Measurements from ENCODE around the gene OR10V1.
"Not testable (repeated sequence)": the region's sequence is repeated elsewhere in the genome, so short reads cannot be mapped to it uniquely, and the experiment has no call there.

The OR10V1 gene

DNA sequence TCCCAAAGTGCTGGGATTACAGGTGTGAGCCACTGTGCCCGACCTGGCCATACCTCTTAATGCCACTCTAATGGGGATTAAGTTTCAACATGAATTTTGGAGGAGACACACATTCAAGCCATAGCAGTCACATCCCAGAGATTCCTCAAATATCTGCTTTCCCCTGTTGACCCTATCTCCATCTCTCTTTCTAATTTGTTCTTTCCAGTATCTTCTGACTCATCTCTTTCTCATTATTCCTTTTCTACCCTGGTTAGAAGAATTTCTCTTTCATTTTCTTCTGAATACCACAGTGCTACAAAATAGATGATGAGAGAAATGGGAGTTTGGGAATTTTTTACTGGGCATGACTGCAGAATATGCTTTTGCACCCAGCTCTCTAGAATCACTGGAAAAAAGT, 5.1 kb downstream of the OR10V1 start:
- DNase-seq (ENCODE audit: low spot score), result no peak

DNA sequence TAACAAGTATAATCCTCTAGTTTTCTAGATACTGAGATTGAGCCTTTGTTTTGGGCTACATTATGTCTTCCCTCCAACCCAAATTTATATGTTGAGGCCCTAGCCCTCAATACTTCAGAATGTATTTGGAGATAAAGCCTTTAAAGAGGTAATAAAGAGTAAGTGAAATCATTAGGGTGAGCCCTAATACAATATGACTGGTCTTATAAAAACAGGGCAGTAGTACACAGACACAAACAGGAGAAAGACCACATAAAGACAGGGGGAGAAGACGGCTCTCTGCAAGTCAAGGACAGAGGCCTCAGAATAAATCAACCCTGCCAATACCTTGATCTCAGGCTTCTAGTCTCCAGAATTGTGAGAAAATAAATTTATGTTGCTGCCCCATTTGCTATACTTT, 6.3 kb downstream of the OR10V1 start:
- DNase-seq (ENCODE audit: low spot score), result no peak

- no peak for DNase-seq (ENCODE audit: low spot score)
Observed at GRCh38 chr11:59706518-59707285, 6.9 kb downstream of the OR10V1 start.

- DNase-seq (ENCODE audit: low spot score), result no peak
Observed at GRCh38 chr11:59705294-59705693, 8.4 kb downstream of the OR10V1 start.

GRCh38 chr11:59703515-59703914, 10.1 kb downstream of the OR10V1 start:
- not testable (repeated sequence) for DNase-seq (ENCODE audit: low spot score)

DNA sequence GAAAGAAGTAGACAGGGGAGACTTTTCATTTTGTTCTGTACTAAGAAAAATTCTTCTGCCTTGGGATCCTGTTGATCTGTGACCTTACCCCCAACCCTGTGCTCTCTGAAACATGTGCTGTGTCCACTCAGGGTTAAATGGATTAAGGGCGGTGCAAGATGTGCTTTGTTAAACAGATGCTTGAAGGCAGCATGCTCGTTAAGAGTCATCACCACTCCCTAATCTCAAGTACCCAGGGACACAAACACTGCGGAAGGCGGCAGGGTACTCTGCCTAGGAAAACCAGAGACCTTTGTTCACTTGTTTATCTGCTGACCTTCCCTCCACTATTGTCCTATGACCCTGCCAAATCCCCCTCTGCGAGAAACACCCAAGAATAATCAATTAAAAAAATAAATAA, 13.5 kb downstream of the OR10V1 start:
- DNase-seq (ENCODE audit: low spot score), result not testable (repeated sequence)

GRCh38 chr11:59698506-59698905, 15.1 kb downstream of the OR10V1 start:
- DNase-seq (ENCODE audit: low spot score), result no peak

DNA sequence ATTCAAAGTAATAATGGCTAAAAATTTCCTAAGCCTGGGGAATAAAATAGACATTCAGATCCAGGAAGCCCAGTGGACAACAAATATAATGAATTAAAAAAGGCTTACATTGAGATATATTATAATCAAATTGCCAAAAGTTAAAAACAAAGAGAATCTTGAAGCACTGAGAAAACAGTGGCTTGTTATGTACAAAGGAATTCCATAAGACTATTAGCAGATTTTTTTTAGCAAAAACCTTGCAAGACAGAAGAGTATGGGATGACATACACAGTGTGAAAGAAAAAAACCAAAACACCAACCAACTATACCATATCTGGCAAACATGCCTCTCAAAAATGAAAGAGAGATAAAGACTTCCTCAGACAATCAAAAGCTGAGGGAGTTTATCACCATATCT, 20.7 kb downstream of the OR10V1 start:
- DNase-seq (ENCODE audit: low spot score), result no peak

DNA sequence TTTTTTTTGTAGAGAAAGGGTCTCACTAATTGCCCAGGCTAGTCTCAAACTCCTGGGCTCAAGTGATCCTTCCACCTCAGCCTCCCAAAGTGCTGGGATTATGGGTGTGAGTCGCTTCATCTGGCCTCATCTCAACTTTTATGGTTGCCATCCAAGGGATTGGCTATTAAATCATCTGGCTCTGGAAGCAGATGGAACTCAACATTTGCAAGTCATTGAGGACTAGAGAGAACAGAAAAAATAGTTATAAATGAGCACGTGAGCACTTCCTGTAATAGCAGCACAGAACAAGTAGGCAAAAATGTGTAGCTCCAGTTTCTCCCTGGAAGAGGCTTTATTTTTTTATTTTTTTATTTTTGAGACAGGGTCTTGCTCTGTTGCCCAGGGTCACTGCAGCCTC, 22.5 kb downstream of the OR10V1 start:
- no peak for DNase-seq (ENCODE audit: low spot score)

DNA sequence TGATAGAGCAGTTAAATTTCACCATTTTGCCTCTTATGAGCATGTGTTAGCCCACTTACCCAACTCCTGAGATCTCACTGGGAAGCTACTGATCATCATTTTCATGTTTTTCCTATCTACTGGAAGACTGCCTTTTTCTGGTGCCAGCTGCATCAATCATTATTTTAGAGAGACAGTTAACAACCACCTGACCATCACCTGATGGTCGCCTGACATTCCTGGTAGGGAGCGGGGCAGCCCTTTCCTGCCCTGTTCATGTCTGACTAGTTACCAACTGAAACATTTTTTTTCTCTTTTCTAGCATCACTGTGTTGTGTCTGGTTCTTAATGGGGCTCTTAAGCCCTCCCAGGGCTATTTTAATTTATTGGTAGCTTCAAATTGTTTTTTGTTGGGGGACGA, 24.6 kb downstream of the OR10V1 start:
- DNase-seq (ENCODE audit: low spot score), result no peak

DNA sequence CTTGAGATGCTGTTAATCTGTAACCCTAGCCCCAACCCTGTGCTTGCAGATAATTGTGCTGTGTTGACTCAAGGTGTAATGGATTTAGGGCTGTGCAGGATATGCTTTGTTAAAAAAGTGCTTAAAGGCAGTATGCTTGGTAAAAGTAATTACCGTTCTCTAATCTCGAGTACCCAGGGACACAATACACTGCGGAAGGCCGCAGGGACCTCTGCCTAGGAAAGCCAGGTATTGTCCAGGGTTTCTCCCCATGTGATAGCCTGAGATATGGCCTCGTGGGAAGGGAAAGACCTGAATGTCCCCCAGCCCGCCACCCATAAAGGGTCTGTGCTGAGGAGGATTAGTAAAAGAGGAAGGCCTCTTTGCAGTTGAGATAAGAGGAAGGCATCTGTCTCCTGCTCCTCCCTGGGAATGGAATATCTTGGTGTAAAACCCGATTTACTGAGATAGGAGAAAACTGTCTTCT, 32.4 kb downstream of the OR10V1 start:
- not testable (repeated sequence) for DNase-seq (ENCODE audit: low spot score)

DNA sequence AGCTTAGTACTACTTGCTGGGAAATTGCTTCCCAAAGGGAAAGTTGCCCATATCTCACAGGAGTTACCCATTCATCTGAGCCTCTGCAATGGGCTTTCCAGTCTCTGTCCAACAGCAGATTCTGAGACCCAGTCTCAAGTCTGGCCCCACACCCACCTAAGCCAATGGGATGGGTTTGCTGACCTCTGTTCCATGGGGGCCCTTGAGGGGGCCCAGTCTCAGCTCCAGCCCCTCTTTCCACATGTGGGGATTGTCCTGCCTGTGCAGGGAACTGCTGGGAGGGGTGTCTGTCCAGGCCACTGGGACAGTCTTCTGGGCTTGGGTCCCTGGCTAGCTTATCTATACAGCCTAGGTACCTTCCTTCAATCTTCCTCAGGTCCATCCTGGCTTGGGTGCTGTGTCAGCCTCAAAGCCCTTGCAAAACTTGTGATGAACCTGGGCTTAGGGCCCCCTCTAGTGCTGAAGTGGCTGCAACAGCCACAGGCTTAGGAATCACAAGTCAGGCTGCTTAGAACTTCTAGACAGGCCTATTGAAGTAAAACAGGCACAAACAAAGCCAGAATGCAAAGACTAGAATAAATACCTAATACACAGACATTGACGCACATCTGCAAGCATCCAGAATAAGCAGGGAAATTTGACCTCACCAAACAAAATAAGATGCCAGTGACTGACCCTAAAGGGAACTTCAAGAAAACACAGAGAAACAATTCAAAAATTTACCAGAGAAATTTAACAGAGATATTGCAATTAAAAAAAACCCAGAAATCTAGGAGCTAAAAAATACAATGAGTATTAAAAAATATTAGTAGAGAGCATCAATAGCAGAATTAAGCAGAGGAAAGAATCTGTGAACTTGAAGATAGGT, 33.1 kb downstream of the OR10V1 start:
- DNase-seq (ENCODE audit: low spot score), result peak; percentile 60

DNA sequence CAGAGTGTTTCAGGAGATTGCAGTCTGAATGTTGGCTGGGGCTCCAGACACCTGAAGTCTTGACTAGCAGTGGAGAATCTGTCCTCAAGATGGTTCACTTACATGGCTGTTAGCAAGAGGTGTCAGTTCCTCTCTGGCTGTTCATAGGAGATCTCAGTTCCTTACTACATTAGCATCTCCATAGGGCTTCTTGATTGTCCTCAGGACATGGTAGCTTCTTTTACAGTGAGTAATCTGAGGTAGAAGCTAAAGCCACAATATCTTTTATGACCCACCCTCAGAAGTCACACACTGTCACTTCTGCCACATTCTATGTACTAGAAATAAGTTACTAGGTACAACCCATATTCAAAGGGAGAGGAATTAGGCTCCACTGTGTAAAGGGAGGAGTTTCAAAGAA, 34.3 kb downstream of the OR10V1 start:
- no peak for DNase-seq (ENCODE audit: low spot score)

DNA sequence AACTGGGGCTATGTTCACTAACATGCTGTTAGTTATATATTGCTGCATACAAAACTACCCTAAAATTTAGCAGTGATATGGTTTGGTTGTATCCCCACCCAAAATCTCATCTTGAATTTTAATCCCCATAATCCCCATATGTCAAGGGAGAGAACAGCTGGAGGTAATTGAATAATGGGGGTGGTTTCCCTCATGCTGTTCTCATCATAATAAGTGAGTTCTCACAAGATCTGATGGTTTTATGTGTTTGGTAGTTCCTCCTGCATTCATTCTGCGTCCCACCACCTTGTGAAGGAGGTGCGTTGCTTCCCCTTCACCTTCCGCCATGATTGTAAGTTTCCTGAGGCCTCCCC, 34.9 kb downstream of the OR10V1 start:
- DNase-seq (ENCODE audit: low spot score), result no peak

DNA sequence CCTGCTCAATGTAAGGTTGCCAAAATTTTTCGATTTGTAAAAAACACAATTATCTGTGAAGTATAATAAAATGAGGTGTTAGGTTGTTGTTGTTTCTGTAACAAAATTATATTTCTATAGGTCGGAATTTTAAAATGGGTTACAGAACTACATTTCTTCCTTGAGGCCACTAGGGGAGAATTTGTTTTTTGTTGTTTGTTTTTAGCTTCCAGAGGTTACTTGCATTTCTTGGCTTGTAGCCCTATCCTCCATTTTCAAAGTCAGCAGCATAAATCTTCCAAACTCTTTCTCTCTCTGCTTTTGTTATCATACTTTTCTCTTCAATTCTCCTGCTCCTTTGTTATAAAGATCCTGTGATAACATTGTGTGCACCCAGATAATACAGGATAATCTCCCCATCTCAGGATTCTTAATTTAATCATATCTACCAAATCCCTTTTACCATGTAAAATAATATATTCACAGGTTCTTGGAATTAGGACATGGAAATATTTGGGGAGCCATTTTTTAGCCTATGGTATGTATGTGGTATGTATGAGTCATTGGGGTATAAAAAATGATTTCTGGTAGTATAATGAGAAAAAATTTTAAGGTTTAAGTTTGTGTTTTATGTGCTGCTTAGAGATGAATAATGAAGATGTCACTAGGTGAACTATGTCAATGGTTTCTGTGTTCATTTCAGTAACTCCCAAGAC, 35.4 kb downstream of the OR10V1 start:
- DNase-seq (ENCODE audit: low spot score), result no peak

DNA sequence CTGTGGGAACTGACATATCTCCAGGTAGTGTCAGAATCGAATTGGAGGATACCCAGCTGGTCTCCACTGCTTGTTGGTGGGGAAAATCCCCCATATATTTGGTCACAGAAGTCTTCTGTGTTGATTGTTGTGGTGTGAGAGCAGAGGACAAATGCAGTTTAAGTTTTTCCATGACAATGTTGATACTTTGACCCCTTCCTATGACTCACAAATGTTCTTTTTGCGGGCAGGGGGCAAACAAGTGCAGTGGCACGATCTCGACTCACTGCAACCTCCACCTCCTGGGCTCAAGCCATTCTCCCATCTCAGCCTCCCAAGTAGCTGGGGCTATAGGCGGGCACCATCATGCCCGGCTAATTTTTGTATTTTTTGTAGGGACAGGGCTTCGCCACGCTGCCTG, 37.4 kb downstream of the OR10V1 start:
- no peak for DNase-seq (ENCODE audit: low spot score)

- DNase-seq (ENCODE audit: low spot score), result no peak
Observed at GRCh38 chr11:59674291-59674690, 39.4 kb downstream of the OR10V1 start.

DNA sequence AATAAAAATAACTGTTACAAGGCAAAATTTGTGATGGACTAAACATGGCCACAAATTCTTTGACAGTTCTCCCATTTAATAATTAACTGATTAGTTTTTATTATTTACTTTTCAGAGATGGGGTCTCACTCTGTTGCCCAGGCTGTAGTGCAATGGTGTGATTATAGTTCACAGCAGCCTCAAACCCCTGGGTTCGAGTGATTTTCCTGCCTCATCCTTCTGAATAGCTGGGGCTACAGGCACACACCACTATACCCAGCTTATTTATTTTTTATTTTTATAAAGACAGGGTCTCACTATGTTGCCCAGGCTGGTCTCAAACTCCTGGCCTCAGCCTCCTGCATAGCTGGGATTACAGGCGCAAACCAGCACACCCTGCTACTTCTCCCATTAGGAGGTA, 40.4 kb downstream of the OR10V1 start:
- no peak for DNase-seq (ENCODE audit: low spot score)

GRCh38 chr11:59671471-59671870, 42.2 kb downstream of the OR10V1 start:
- DNase-seq (ENCODE audit: low spot score), result no peak

DNA sequence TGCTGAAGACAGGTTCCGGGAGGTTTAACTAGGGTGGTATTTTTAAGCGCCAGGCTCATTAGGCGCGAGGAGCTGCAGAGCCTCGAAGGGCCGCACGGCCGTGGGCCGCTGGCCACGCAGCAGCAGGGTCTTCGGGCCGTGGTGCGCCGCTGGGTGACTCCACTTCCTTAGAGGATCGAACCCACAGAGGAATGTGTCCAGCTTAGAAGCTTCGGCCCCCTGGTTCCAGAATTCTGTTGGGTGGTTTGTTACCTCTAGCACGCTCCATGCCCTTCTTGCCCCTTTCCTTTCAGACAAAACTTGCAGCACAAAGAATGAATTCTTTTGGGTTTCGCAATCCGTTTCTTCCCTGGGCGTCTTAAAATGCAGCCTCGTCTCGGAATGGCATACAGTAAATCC, 44.0 kb downstream of the OR10V1 start:
- DNase-seq (ENCODE audit: low spot score), result no peak

DNA sequence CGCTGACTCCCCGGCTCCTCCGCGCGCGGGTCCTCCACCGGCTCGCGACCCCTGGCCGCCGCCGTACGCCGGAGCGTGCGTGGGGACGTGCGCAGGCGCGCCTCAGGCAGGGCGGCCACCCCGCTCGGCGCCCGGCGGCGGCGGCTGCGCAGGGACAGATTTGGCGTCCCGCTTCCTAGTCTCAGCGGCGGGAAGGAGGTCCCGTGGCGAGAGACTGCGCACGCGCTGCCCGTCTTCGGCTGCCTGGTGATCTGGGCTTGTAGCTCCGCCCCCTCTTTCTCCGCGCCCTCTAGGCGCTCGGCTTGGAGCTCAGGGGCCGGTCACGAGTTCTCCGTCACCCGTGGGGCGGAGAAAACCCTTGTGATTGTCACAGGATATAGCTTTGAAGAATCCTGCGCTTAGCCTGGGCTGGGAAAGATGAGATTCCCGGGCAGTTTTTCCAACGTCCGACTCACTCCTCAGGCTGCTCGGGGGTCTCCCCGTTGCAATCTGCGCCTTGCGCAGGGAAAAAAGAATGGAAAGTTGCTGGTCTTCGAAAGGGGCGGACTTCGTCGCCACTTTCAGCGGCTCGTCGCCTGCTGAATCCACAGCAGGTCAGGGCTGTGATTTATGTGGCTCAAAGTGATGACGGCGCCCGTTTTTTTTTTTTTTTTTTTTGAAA, 44.6 kb downstream of the OR10V1 start, which contains the start of gene PATL1:
TSS of gene PATL1 (minus strand) at position 88 of the 661 bp plus-strand sequence. CDS start 142 bp downstream, outside the sequence.
- DNase-seq (ENCODE audit: low spot score), result peak; percentile 99
